Activated CD8-positive, alpha-beta memory T cell treated with anti-CD3 and anti-CD28 coated beads for 48 hours (primary cell): ENCODE data around the gene ZNF638.

Experiments used
- DNase-seq, 3 experiments: peaks; one replicate each; pipeline ENCODE4 v3.0.0-alpha.2; 2020; ENCODE audit warnings: low read depth in 2 of 3, low spot score in 2 of 3

ZNF638 gene

DNA sequence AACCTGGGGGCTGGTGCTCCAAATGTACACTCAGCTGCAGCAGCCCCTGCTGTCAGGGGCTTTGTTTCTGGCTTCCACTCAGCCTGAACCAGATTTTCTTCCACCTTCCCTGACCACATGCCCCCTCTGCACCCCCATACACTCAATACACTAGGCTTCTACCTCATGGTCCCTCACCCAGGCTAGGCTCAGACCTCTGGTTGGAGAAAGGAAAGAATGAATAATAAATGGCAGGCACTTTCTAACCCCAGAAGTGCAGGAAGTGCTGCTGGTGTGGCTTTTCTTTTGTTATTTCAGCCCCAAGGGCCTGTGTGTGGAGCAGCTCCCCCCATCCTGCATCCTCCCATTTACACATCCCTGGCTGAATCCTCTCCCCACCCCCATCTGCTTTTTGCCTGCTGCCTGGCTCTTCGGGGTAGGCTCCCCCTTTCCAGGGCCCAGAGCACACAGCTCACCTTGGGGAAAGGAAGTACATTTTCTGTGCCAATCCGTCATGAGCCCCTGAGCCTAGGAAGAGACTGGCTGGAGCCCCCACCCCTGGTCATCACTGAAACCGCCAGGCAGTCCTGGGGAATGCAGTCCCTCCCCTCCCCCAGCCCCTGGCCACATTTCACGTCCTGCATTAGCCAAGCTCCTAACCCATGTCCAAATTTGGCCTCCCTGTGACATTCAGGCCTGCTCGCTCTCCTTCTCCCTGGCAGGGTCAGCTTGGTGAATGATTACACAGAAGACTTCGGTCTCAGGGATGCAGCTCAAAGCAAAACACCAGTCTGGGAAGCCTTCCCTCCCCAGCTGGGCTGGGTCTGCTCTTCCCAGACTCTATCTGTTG lies 124.4 kb downstream of the ZNF638 start:
- DNase-seq = no peak

DNA sequence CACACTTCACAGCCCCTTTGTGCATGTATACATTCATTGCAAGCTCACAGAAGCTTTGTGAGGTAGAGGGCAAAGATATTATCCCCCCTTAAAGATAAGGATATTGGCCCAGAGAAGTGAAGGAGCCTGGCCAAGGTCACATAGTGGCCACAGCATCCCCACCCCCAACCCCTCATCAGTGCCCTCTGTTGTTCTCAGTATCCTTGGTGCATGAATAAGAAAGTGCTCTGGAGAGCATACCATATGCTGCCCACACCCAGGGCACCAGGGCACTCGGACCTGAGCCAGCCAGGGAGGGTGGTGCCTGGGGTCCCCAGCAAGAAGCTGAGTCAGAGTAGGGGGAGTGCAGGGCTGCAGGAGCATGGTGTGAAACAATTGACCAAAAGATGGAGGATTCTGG lies 125.0 kb downstream of the ZNF638 start:
- DNase-seq = no peak

DNA sequence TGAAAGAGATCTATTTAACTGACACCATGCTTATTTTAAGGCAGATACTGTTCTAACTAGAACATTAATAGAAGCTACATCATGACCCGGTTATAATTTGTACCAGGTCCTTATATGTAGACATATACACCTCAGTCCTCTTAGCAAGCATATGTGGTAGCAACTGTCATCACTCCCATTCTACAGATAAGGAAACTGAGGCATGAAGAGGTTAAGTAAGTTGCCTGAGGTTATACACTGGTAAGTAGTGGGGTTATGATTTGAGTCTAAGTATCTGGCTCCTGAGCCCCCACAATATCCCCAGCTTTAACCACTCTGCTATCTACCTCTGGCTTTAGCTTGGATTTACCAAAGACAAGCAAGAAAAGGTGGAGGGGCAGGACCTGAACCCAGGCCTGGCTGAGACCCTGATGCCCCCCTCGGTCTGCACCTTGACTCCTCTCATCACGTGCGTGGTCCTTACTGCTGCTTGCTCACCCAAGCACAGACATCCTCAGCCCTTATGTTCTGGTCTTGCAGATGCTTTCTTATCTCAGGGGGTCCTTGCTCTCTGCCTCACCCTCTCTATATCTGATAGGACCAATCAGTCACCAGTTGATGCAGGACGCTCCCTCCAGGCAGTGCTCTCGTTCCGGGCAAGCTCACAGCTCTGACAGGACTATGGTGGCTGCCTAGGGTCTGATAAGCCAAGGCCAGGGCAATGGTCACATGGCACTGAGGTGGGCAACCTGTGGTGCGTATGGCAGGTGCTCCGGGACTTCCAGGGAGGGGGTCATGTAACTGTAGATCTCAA lies 125.7 kb downstream of the ZNF638 start:
- no peak for DNase-seq

DNA sequence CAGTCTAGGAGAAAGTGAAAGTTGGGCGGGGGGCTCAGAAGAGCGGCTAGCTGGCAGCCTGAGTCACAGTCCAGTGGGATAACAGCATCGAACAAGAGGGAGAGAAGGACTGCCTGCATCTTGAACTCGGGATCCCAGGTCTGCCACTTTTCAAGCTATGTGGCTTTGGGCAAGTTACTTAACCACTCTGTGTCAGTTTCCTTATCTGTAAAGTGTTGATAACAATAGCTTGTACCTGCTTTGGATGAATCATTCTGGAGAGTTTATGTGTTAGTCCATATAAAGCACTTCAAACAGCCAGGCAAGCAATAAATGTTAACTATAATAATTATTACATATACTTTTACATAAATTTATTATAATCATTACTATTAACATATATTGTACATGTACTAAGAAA lies 126.3 kb downstream of the ZNF638 start:
- no peak for DNase-seq

GRCh38 chr2:71458413-71459083 lies 127.0 kb downstream of the ZNF638 start:
- DNase-seq = no peak

- no peak for DNase-seq
Observed at GRCh38 chr2:71459084-71459431, 127.5 kb downstream of the ZNF638 start.

DNA sequence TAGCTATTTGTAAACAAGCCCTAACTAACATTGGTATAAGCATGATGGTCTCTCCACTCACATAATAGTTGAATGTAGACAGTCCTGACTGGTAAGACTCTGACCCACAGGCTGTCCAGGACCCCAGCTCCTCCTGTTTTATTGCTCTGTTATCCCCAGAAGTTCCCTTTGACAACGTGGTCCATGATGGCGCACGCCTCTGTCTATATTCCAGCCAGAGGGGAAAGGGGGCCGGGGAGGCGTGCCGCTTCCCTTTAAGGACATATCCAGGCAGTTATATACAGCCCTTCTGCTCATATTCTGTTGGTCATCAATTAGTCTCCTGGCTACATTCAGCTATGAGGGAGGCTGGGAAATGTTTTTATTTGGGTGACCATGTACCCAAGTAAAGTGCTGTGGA lies 128.5 kb downstream of the ZNF638 start:
- no peak for DNase-seq

- DNase-seq = no peak
Observed at GRCh38 chr2:71460595-71461303, 129.2 kb downstream of the ZNF638 start.

DNA sequence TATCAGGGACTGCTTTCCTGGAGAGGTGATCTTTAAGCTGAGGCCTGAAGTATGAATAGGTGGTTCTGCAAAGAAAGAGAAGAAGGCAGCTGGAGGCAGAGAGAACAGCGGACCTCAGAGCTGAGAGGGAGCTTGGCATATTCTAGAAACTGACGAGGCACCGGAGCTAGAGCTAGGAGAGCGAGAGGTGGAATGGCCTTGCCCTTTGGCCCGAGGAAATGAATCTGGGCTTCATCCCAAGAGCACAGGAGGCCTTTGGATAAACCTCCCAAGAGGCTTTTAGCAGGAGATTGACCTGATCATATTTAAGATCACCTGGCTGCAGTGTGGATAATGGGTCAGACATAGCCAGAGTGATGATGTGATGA lies 129.7 kb downstream of the ZNF638 start:
- no peak for DNase-seq

DNA sequence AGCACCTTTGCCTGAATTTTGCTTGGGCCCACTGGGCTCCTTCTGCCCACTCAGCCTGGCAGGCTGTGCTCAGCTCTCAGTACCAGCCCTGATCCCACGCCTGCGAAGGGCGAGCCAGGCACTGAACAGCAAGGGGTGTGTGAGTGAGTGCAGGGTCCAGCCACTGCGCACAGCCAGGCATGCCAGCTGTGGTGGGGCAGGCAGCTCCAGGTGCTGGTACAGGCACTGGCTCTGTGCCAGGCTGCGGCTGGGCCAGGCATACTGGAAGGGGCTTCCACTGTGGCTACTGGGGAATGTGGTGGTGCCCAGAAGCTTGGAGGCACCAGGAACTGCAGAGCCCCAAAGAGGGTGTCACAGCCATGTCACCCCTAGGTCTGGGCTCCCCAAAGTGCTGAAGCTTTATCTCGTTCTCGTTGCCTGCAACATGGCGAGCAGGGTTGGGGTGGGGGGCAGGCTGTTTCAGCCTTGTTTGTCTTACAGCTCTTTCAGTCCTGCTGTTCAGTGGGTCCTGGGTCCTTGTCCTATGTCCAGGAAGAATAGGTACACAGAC lies 130.5 kb downstream of the ZNF638 start:
- no peak for DNase-seq

GRCh38 chr2:71462641-71463341 lies 131.2 kb downstream of the ZNF638 start:
- DNase-seq = no peak

GRCh38 chr2:71463342-71463654 lies 131.7 kb downstream of the ZNF638 start:
- no peak for DNase-seq

DNA sequence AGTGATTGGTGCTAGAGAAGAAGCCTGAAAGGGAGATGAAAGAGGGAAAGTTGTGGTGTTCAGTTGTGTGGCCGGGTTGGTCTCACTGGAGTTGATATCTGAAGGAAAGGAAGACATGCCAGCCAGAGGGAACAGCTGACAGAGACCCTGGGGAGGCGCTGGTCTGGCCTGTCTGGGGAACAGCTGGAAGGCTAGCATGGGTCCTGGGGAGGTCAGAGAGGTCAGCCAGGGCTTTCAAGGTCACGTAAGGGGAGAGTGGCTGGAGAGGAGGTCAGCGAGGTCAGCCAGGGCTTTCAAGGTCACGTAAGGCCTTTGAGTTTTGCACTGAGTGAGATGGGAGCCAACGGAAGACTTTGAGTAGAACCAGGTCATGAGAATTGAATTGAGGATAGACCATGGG lies 132.8 kb downstream of the ZNF638 start:
- DNase-seq = no peak

- no peak for DNase-seq
Observed at GRCh38 chr2:71465356-71465755, 133.8 kb downstream of the ZNF638 start.

DNA sequence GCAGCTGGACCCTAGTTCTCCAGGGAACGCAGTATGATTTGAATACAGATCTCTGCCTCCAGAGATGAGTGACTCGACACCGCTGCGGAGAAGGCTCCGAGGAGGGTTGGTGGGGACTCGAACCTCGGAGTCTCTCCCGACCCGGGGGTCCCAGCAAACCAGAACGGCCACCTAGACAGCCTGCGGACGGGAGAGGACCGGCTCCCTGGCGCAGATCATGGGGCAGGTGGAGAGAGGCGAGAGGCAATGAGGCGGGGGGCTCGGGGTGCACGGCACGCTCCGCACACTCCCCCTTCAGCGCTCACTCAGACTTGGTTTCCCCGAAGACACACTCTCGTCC lies 134.3 kb downstream of the ZNF638 start:
- DNase-seq = no peak

GRCh38 chr2:71466301-71467179 lies 135.0 kb downstream of the ZNF638 start:
- DNase-seq = no peak

- DNase-seq = no peak
Observed at GRCh38 chr2:71467180-71467815, 135.7 kb downstream of the ZNF638 start.

- DNase-seq = no peak
Observed at GRCh38 chr2:71468279-71469015, 136.9 kb downstream of the ZNF638 start.
